Esophagus squamous epithelium (tissue), 4 donors: ENCODE measurements around the gene SETD1B.

Experiments
- POLR2A ChIP-seq, 4 donors: fragments of 450-650 bp; IDR thresholded peaks; one replicate each; pipeline ENCODE4 v1.6.1; 2017; ENCODE audit warnings: antibody characterized with exemption in 4 of 4, mild to moderate bottlenecking in 4 of 4, moderate library complexity in 3 of 4
- TF ChIP-seq, protein P1 (sequence below), 6 experiments: fragments of 450-650 bp in 4 of 6; fragments of 200-600 bp in 2 of 6; sonication (generic) in 2 of 6; IDR thresholded peaks; one replicate each; pipeline ENCODE4 v1.5.1; 2016 to 2019; ENCODE audit warnings: antibody characterized with exemption in 6 of 6, mild to moderate bottlenecking in 4 of 6, moderate library complexity in 4 of 6

GRCh38 chr12:121829250-121829918, 25.6 kb downstream of the SETD1B start:
- TF ChIP-seq, protein P1, sequence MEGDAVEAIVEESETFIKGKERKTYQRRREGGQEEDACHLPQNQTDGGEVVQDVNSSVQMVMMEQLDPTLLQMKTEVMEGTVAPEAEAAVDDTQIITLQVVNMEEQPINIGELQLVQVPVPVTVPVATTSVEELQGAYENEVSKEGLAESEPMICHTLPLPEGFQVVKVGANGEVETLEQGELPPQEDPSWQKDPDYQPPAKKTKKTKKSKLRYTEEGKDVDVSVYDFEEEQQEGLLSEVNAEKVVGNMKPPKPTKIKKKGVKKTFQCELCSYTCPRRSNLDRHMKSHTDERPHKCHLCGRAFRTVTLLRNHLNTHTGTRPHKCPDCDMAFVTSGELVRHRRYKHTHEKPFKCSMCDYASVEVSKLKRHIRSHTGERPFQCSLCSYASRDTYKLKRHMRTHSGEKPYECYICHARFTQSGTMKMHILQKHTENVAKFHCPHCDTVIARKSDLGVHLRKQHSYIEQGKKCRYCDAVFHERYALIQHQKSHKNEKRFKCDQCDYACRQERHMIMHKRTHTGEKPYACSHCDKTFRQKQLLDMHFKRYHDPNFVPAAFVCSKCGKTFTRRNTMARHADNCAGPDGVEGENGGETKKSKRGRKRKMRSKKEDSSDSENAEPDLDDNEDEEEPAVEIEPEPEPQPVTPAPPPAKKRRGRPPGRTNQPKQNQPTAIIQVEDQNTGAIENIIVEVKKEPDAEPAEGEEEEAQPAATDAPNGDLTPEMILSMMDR (IDR thresholded peaks at IDR 0.05), result no peak
- no peak for TF ChIP-seq POLR2A (IDR thresholded peaks at IDR 0.05)
